Mesenteric fat pad (tissue), 1 donor: Measurements from ENCODE around the gene TSGA10. TPM values are rescaled to one million over a fixed set of nuclear protein-coding genes. Genes with fewer than 3 reads are reported as not detected.

Experiments used
- DNase-seq: peaks from one replicate; pipeline ENCODE4 v3.0.0-alpha.2; 2020; ENCODE audit warnings: low spot score
- total RNA-seq: library from RNA; stranded (reverse); fragmentation: NEBNext Ultra II Directional; extraction: Animal tissue kit (Norgen Biotek cat#: 25700); gene quantifications from one replicate; pipeline ENCODE4 v1.2.1, GENCODE V29; 2021
- donor health status: DM: yes; HTN: yes; CAD: no.

Gene TSGA10
- total RNA-seq, 1 donor from 2014 or later: 7.7 TPM

DNA sequence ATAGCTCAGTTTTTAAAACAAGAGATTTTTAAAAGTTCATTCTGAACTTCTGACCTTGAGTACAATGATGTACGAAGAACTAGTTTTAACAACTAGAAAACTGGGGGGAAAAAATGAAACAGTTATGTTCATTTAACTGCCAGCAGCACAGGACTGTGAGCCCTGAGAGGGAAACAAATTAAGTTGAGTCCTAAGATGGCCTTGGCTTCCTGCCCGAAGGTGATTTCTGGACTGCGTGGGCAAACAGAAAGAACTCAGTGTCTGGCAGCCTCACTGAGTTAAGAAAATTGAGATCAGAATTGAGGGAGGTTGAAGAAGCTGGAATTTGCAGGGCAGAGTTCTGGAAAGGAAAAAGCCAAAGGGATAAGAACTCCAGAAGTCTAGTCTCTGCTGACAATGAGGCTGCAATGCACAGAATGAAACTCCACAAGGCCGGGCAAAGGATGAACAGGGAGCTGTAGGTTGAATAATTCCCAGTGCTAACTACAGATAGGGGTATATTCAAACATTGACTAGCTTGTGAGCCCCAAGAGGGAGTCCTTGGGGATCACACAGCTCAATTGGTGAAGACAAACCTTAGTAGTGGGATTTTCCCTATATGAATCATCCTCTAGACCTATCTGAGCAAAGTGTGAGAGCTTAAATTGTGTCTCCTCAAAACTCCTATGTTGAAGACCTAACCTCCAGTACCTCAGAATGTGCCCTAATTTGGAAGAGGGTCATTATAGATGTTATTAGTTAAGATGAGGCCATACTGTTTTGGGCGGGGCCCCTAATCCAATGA, 205.6 kb downstream of the TSGA10 start:
- DNase-seq: no peak

GRCh38 chr2:98947554-98947953, 207.2 kb downstream of the TSGA10 start:
- no peak for DNase-seq

Other genes starting within 250 kb of the TSGA10 start
- gene CRACDL, start 218.7 kb downstream of the TSGA10 start, total RNA-seq: 7.9 TPM
- gene C2orf15, start 13.2 kb downstream of the TSGA10 start, total RNA-seq: 0.32 TPM
- gene LIPT1, start within 50 bp of the TSGA10 start, total RNA-seq: 7.5 TPM
- gene MITD1, start 26.1 kb upstream of the TSGA10 start, total RNA-seq: 18.0 TPM
- 21.9 TPM for gene MRPL30, start 26.2 kb upstream of the TSGA10 start, total RNA-seq
- gene LYG2, start 100.7 kb upstream of the TSGA10 start, total RNA-seq: not detected
- gene LYG1, start 146.3 kb upstream of the TSGA10 start, total RNA-seq: 1.1 TPM
- gene TXNDC9, start 181.4 kb upstream of the TSGA10 start, total RNA-seq: 25.1 TPM
- 46.1 TPM for gene EIF5B, start 182.4 kb upstream of the TSGA10 start, total RNA-seq